IMR-90 (cell line): ENCODE data around the gene LSG1. TPM values are rescaled to one million over a fixed set of nuclear protein-coding genes. Genes with fewer than 3 reads are reported as not detected.

Experiments used
- ATAC-seq: fragments of 200-7000 bp; cut with Tn5 transposase; 2 replicates; pipeline ENCODE4 v1.9.1; 2020; ENCODE audit warnings: low read depth, mild to moderate bottlenecking, moderate library complexity
- BruUV-seq: library from RNA; stranded (reverse); fragments of 400-500 nt; replicated peaks from 2 replicates; lab custom pipeline; 2021; lab: Mats Ljungman, UMichigan
- CTCF ChIA-PET: fragments of 300-600 bp; formaldehyde crosslinking; extraction: SDS; loops from one replicate; lab custom pipeline; 2021; ENCODE audit warnings: antibody characterized with exemption; lab: Yijun Ruan, JAX
- POLR2A ChIA-PET: fragments of 300-600 bp; sonication (Branson Sonifier 250); formaldehyde crosslinking; loops from one replicate; lab custom pipeline; 2022; ENCODE audit warnings: antibody characterized with exemption; ENCODE audit not compliant: unreplicated experiment; lab: Charles Lee
- DNase-seq: peaks from one replicate; pipeline ENCODE4 v3.0.0; 2013
- H2AFZ ChIP-seq: replicated peaks from 2 replicates; pipeline ENCODE3; 2013; ENCODE audit warnings: low read length, mild to moderate bottlenecking; ENCODE audit not compliant: poor library complexity
- H2AK5ac ChIP-seq: 2 replicates; pipeline ENCODE4 v1.6.1; 2013; ENCODE audit warnings: low read depth, low read length, inconsistent platforms
- H2AK9ac ChIP-seq: replicated peaks from 2 replicates; pipeline ENCODE3; 2013; ENCODE audit warnings: mild to moderate bottlenecking, low read depth, low read length, moderate library complexity; ENCODE audit not compliant: poor library complexity
- H2BK120ac ChIP-seq: 2 replicates; pipeline ENCODE4 v1.6.1; 2013; ENCODE audit warnings: low read depth, low read length, inconsistent platforms
- H2BK15ac ChIP-seq: 3 replicates; pipeline ENCODE4 v1.6.1; 2013; ENCODE audit warnings: low read depth, low read length, inconsistent platforms
- H2BK20ac ChIP-seq: 2 replicates; pipeline ENCODE4 v1.6.1; 2013; ENCODE audit warnings: low read depth, mild to moderate bottlenecking, inconsistent platforms, low read length, moderate library complexity
- H2BK5ac ChIP-seq: 2 replicates; pipeline ENCODE4 v1.6.1; 2013; ENCODE audit warnings: mild to moderate bottlenecking, low read depth, low read length, inconsistent platforms; ENCODE audit not compliant: poor library complexity, severe bottlenecking
- H3K14ac ChIP-seq: replicated peaks from 2 replicates; pipeline ENCODE4 v1.6.1; 2013; ENCODE audit warnings: low read depth, low read length, inconsistent platforms
- H3K18ac ChIP-seq: 2 replicates; pipeline ENCODE4 v1.6.1; 2013; ENCODE audit warnings: low read depth, low read length, control low read depth
- H3K23ac ChIP-seq: 2 replicates; pipeline ENCODE4 v1.6.1; 2013; ENCODE audit warnings: low read depth, low read length, inconsistent platforms
- H3K27ac ChIP-seq: 2 replicates; pipeline ENCODE4 v1.5.1; 2013; ENCODE audit warnings: mild to moderate bottlenecking, control low read depth, low read length; ENCODE audit not compliant: insufficient read depth
- H3K27me3 ChIP-seq: 2 replicates; pipeline ENCODE4 v1.6.1; 2013; ENCODE audit warnings: low read length; ENCODE audit not compliant: control insufficient read depth, insufficient read depth
- H3K36me3 ChIP-seq: 2 replicates; pipeline ENCODE4 v1.6.1; 2013; ENCODE audit warnings: low read length, mixed read lengths; ENCODE audit not compliant: control insufficient read depth, insufficient read depth
- H3K4ac ChIP-seq: 2 replicates; pipeline ENCODE4 v1.6.1; 2013; ENCODE audit warnings: low read depth, low read length, inconsistent platforms
- H3K4me1 ChIP-seq: 2 replicates; pipeline ENCODE4 v1.6.1; 2013; ENCODE audit warnings: low read length, mixed read lengths; ENCODE audit not compliant: control insufficient read depth, insufficient read depth
- H3K4me2 ChIP-seq: 2 replicates; pipeline ENCODE4 v1.6.1; 2013; ENCODE audit warnings: low read depth, mild to moderate bottlenecking, control low read depth, low read length, moderate library complexity
- H3K4me3 ChIP-seq: 2 replicates; pipeline ENCODE4 v1.5.1; 2013; ENCODE audit warnings: low read depth, mild to moderate bottlenecking, control low read depth, low read length, moderate library complexity; ENCODE audit not compliant: insufficient read depth
- H3K56ac ChIP-seq: 2 replicates; pipeline ENCODE4 v1.6.1; 2013; ENCODE audit warnings: low read length, inconsistent platforms; ENCODE audit not compliant: insufficient read depth; ENCODE audit errors: extremely low read depth
- H3K79me1 ChIP-seq, 2 experiments: 2 replicates each; pipeline ENCODE4 v1.6.1; 2013; ENCODE audit warnings: low read length in 2 of 2, inconsistent platforms in 1 of 2, low read depth in 1 of 2
- H3K9ac ChIP-seq: 2 replicates; pipeline ENCODE4 v1.6.1; 2013; ENCODE audit warnings: low read depth, low read length, control low read depth
- H3K9me1 ChIP-seq: 2 replicates; pipeline ENCODE4 v1.6.1; 2013; ENCODE audit warnings: low read length, inconsistent platforms; ENCODE audit not compliant: insufficient read depth
- H3K9me3 ChIP-seq: 2 replicates; pipeline ENCODE4 v1.6.1; 2013; ENCODE audit warnings: low read length; ENCODE audit not compliant: control insufficient read depth, insufficient read depth
- H4K20me1 ChIP-seq: 2 replicates; pipeline ENCODE4 v1.6.1; 2013; ENCODE audit warnings: low read length, inconsistent platforms; ENCODE audit not compliant: insufficient read depth
- H4K5ac ChIP-seq: 2 replicates; pipeline ENCODE4 v1.6.1; 2013; ENCODE audit warnings: mild to moderate bottlenecking, low read depth, low read length, control low read depth
- H4K8ac ChIP-seq, 2 experiments: 2 replicates each; pipeline ENCODE4 v1.6.1; 2013; ENCODE audit warnings: low read depth in 2 of 2, low read length in 2 of 2, control low read depth in 1 of 2, inconsistent platforms in 1 of 2
- H4K91ac ChIP-seq: 2 replicates; pipeline ENCODE4 v1.6.1; 2013; ENCODE audit warnings: low read depth, low read length, inconsistent platforms; ENCODE audit not compliant: insufficient read depth
- BHLHE40 ChIP-seq: fragments of 150-350 bp; IDR thresholded peaks from 2 replicates; pipeline ENCODE4 v1.6.1; 2016; ENCODE audit warnings: mild to moderate bottlenecking, low read depth, low read length
- CHD1 ChIP-seq: IDR thresholded peaks from 2 replicates; pipeline ENCODE4 v1.6.1; 2012; ENCODE audit warnings: low read depth, low read length, improper control_type of control experiment
- FOS ChIP-seq: fragments of 150-350 bp; IDR thresholded peaks from 2 replicates; pipeline ENCODE4 v1.6.1; 2016; ENCODE audit warnings: low read depth, low read length
- MAFK ChIP-seq: IDR thresholded peaks from 2 replicates; pipeline ENCODE4 v1.6.1; 2012; ENCODE audit warnings: low read depth, low read length, improper control_type of control experiment
- POLR2A ChIP-seq: IDR thresholded peaks from 2 replicates; pipeline ENCODE4 v1.6.1; 2012; ENCODE audit warnings: mild to moderate bottlenecking, low read depth, low read length
- RAD21 ChIP-seq: IDR thresholded peaks from 2 replicates; pipeline ENCODE4 v1.6.1; 2012; ENCODE audit warnings: low read length, improper control_type of control experiment
- RCOR1 ChIP-seq: IDR thresholded peaks from 2 replicates; pipeline ENCODE4 v1.6.1; 2012; ENCODE audit warnings: mild to moderate bottlenecking, low read length, improper control_type of control experiment; ENCODE audit not compliant: insufficient replicate concordance
- RFX5 ChIP-seq: IDR thresholded peaks from 2 replicates; pipeline ENCODE4 v1.8.0; 2012; ENCODE audit warnings: low read depth, mild to moderate bottlenecking, low read length, moderate library complexity
- USF2 ChIP-seq: fragments of 150-350 bp; IDR thresholded peaks from 2 replicates; pipeline ENCODE4 v1.6.1; 2017; ENCODE audit warnings: mild to moderate bottlenecking, antibody characterized with exemption, low read length, low read depth
- WGBS, 2 experiments: methylation state at CpG; one replicate each; pipeline versions ENCODE4 v1.1.5 to v1.1.7; 2013; ENCODE audit warnings: missing lambda C conversion rate in 2 of 2; ENCODE audit not compliant: insufficient read length in 1 of 2; ENCODE audit errors: extremely low coverage in 2 of 2; 5-methylcytosine and 5-hydroxymethylcytosine counted together
- dilution Hi-C: fragments of 300-500 bp; cut with HindIII; formaldehyde crosslinking; loops from one replicate; pipeline ENCODE4 v1.14.3; 2018; ENCODE audit warnings: low sequenced_read_pairs; ENCODE audit not compliant: unreplicated experiment
- in situ Hi-C: fragments of 300-500 bp; cut with MboI; formaldehyde crosslinking; loops from 3 replicates; pipeline ENCODE4 v1.14.3; 2019; ENCODE audit warnings: low sequenced_read_pairs, inconsistent platforms, mixed read lengths
- intact Hi-C: fragments of 100-400 bp; cut with micrococcal nuclease; formaldehyde crosslinking; loops from 2 replicates; pipeline ENCODE4 v1.10.0; 2022
- polyA plus RNA-seq, 3 experiments: library from polyadenylated mRNA; depleted of rRNA; stranded (reverse); fragments of >200 nt; gene quantifications; 2 replicates each; pipeline ENCODE4 v1.2.3, GENCODE V29; 2012; ENCODE audit warnings: low replicate concordance in 1 of 3
- total RNA-seq: library from RNA; depleted of rRNA; stranded (reverse); fragments of >200 nt; gene quantifications from 2 replicates; pipeline ENCODE4 v1.2.3, GENCODE V29; 2012

The LSG1 gene
- total and polyA plus RNA-seq, 2 of the 4 experiments (the other 2 are of a cell fraction), result 26.8 to 45.2 TPM

GRCh38 chr3:194720048-194720447 is 48.1 kb upstream of the LSG1 start (continued):
- TF ChIP-seq USF2 (no peak), CHD1 (no peak), POLR2A (no peak), FOS (no peak), MAFK (no peak), RAD21 (no peak), RCOR1 (no peak), BHLHE40 (no peak)

GRCh38 chr3:194718079-194718478 is 46.1 kb upstream of the LSG1 start:
- Histone ChIP-seq H2BK120ac (no peak overlapping the region), H2AK5ac (no peak overlapping the region), H3K79me1 (no peaks in the 10 kb centered on the region), H3K4me2 (no peak overlapping the region), H3K9me3 (peaks cover 2% of the 10 kb centered on the region; the same call in 1 of the 2 replicates), H3K4ac (no peak overlapping the region), H3K23ac (no peak overlapping the region), H3K9ac (no peak overlapping the region), H4K8ac (no peak overlapping the region), H3K4me1 (no peaks in the 10 kb centered on the region), H3K56ac (no peak overlapping the region), H4K91ac (no peak overlapping the region), H3K27me3 (peaks cover 43% of the 10 kb centered on the region), H2BK5ac (no peak overlapping the region), H2BK20ac (no peak overlapping the region), H2AK9ac (no peak overlapping the region), H3K14ac (no peak overlapping the region), H3K9me1 (no peaks in the 10 kb centered on the region), H4K5ac (no peak overlapping the region), H3K4me3 (no peak overlapping the region), H3K36me3 (no peaks in the 10 kb centered on the region), H2BK15ac (no peak overlapping the region), H3K27ac (no peak overlapping the region), H4K20me1 (no peaks in the 10 kb centered on the region), H2AFZ (no peak overlapping the region), H3K18ac (no peak overlapping the region)
- DNase-seq (no peak), ATAC-seq (no peak)
- ChIA-PET POLR2A (no interaction called here), CTCF (no interaction called here)
- dilution Hi-C loops (no loop called here), in situ Hi-C loops (no loop called here), intact Hi-C loops (no loop called here)
- no CpG with 5 or more reads among the region's 2 CpGs for WGBS, 2 experiments
- BruUV-seq, result no TSS peak
- no peak for TF ChIP-seq MAFK
- TF ChIP-seq RFX5, result no peak
- no peak for TF ChIP-seq RCOR1
- TF ChIP-seq BHLHE40, result no peak
- no peak for TF ChIP-seq POLR2A
